NCI-H1694 (cell line): ENCODE measurements around the gene PCID2.
"Not testable (repeated sequence)": the region's sequence is repeated elsewhere in the genome, so short reads cannot be mapped to it uniquely, and the experiment has no call there.

ENCODE experiments used
- DNase-seq: peaks from one replicate; lab custom pipeline; 2025; lab: John Stamatoyannopoulos, UW

PCID2 gene

DNA sequence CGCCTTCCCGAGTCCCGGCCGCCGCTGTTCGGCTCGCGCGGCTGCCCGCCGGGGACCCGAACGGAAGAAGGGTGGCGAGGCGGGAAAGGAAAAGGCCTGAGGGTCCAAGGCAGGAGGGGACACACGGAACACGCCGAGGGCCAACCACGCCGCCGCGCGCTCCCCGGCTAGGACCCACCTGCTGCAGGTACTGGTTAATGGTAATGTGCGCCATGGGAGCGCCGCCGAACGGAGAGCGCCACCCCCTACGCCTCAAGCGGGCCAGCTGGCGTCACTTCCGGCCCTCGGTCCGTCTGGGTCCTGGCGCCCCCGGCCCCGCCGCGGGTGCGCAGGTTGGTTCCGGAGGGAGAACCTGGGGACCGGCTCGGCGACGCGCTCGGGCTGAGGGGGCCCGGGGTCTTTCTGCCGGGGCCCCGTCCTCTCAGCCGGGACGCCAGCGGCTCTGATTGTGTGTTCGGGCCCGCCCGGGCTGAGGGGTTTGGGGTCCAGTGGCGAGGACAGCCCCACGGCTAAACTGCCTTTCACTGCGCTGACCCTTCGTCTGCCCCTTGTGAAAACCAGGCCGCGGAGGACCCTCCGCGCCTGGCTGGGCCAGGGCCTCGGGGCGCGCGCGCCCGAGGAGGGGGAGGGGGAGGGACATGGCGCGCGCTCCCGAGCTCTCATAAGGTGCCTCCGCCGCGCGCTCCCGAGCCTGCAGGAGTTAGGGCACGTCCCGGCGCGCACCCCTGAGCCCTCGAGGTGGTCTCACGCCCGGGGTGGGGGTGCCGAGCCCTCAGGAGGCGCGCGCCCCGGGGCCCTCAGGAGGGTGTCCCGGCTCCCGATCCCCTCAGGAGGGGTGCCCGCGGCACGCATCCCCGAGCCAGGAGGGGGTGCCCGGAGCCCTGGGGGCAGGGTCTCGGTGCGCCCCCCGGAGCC is at the start of gene PCID2:
Gene PCID2, minus strand, starts transcription at position 249 of the 915 bp plus-strand sequence. Its CDS starts 35 bp downstream, at position 214.
- peak; percentile 76 for DNase-seq

DNA sequence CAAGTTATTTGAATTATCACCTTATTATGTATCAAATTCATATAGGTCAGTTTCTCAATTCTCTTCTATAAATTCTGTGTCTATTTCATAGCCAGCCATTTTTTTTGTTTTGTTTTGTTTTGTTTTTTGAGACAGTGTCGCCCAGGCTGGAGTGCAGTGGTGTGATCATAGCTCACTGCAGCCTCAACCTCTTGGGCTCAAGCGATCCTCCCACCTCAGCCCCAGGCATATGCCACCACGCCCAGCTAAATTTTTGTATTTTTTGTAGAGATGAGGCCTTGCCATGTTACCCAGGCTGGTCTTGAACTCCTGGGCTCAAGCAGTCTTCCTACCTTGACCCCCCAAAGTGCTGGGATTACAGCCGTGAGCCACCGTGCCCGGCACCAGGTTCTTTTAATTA is 49.4 kb upstream of the PCID2 start:
- not testable (repeated sequence) for DNase-seq

DNA sequence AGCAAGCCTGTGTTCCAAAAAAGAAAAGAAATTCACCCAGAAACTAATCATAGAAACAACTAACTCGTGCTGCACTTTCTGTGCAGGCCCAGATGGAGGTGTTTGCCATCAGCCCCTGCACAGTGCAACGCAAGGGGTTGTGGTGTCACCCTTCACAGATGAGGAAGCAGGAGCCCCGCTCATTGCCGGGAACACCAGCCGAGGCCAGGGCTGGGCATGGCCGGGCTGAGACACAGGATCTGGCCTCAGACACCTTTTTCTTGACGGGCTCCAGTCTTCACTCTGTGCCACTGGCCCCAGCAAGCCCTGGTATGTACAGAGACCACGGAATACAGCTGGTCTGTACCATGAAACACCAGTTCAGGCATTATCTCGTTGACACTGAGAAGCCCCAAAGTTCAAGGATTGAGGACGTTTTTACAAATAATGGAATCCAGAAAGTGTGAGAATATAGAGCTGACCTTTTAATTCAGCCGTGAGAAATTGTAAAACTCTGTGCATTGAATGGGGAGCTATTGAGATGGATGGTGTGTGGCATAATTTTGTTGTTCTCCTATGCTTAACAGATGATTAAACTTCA is 44.1 kb upstream of the PCID2 start:
- DNase-seq, result no peak

DNA sequence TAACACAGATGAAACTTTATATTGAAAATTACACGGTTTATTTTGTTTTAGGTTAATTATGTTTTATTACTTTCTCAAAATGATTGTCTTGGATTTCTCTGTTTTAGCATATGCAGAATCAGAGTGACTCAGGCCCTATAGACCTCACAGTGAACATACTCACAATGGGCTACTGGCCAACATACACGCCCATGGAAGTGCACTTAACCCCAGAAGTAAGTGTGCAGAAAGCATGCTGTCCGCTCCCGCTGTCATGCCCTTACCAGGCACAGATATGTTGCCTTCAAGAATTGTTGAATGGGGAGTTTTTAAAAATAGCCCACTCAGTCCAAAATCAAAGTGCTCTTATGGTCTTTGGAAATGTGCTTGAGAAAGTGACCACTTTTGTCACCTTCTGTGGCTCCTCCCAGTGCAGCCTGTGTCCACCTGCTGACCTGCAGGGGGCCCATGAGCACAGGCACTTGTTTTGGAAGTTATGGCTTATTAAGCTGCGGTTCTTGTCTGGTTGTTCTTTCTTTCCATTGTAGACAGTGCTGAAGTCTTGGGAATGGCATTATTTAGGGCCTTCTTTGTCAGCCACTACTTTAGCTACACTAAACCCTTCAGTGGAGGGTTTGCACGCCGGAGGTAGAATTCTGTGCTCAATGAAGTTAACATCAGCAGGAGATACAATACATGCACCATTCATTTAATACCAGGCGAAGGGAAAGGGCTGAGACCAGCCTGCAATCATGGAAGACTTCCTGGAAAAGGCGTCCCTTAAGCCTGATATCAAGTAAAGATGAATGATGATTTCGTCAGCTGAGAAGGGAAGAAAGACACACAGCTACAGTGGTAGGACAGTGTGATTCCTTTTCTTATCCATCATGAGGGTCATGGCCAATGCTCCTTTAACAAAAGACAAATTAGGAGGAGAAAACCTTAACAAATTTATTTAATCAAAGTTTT is 37.7 kb upstream of the PCID2 start:
- DNase-seq, result no peak

DNA sequence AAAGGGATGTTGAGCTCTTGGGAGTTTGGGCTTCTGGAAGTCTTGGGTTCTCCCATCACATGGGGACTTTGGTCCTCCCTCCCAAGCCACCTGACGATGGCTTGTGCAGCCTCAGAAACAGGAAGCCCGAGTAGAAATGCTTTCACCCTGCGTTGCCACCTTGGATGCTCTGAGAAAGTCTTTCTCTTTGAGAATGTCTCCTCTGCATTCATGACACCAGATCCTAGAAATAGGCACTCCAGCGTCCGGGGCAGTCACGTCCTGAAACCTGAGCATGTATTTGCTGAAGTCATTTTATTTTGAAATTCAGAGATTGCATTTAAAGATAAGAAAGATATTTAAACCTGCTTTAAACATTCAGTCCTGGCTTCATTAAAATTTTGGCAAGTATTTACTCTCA is 35.4 kb upstream of the PCID2 start:
- no peak for DNase-seq

DNA sequence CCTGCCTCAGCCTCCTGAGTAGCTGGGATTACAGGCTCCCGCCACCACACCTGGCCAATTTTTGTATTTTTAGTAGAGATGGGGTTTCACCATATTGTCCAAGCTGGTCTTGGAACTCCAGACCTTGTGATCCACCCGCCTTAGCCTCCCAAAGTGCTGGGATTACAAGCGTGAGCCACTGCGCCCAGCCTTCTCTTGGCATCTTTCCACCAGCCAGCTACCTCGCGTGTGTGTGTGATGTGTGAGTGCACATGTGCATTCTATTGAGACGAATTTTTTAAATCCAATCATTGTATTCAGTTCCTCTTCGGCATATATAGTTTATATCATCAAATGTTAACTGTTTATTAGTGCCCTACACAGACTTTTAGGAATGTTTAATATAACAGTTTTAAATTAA is 33.2 kb upstream of the PCID2 start:
- not testable (repeated sequence) for DNase-seq

DNA sequence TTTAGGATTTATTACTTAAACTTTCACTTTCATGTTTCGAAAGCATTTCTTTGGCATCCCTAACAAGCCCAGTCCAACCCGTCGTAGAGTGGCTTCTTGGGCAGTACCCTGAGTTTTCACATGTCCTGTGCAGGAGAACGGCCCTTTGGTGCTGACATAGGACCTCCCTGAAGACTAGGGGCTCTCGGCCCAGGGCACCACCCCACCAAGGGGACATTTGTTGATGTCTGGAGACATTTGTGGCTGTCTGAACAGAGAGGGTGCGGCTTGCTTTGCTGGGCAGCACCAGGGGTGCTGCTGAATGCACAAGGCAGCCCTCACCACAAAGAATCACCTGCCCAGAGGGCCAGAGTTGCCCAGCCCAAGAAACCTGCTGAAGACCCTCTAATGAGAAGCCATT is 31.5 kb upstream of the PCID2 start:
- no peak for DNase-seq

DNA sequence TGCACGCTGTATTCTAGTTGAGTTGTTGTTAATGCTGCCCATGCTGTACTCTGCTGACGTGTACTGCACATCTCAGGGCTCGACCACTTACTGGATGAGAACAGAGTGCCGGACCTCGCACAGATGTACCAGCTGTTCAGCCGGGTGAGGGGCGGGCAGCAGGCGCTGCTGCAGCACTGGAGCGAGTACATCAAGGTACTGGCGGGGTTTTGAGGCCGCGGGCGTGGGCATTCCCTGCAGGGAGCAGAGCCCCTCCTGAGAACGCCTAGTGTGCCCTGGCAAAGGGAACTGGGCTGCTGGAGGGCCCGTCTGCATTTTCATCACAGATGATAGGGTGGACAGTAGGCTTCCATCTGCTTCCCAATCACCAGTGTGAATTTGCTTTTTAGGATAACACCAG is 30.9 kb upstream of the PCID2 start:
- DNase-seq, result no peak

DNA sequence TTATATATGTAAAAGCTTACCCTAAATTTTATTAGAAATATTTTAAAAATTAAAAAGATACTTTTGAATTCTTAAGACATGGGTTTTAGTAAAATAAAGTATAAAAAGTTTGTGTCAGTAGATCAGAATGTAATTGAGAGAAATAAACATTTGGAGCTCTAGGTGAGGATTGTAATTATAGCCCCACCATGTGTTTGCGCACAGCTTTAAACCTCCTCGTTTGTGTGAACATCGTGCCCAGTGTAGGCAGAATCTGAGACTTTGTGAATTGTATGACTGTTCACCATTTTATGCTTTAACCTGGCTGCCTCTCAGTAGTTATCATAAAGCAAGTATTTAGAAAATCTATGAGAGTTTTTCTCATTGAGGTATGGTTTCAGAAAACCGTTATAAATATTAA is 30.1 kb upstream of the PCID2 start:
- DNase-seq, result no peak

DNA sequence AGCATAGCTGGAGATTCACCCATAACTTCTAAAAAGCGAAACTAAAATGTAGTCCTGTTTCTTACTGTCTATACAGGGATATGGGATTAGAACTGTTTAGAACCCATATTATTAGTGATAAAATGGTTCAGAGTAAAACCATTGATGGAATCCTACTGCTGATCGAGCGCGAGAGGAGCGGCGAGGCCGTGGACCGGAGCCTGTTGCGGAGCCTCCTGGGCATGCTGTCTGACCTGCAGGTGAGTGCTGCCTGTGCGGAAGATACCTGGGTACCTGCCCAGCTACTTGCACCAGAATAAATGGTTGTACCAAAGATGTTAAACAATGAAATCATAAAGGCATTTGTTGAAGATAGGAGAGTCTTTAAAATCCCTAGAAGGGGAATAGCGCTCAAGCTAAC is 24.6 kb upstream of the PCID2 start:
- no peak for DNase-seq

DNA sequence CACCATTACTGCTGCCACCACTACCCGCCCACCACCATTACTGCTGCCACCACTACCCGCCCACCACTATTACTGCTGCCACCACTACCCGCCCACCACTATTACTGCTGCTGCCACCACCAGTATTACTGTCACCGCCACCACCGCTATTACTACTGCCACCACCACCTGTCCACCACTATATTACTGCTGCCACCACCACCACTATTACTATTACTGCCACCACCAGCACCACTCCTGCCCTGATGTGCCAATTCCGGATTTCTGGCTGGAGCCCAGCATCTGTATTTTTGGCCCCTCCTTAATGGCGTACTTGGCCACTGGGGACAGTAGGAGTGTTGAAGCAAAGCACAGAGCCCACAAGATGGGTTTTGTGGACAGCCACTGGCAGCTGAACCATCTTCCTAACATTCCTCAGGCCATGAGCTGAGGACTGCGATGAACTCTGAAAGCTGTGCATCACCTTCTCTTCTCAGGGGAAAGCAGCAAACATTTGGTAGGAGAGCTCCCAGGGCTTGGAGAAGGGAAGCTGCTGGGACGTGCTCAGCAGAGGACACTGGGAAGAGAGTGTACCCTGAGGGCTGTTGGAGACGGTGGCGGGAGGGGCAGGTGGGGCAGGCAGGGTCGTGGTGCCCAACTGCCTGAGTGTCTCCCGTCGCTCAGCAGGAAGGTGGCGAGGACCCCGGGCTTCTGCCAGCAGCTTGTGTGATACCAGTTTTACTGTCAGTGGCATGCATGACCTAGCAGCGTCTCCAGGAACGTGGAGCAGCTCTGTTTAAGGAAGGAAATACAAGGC is 23.9 kb upstream of the PCID2 start:
- DNase-seq, result no peak

DNA sequence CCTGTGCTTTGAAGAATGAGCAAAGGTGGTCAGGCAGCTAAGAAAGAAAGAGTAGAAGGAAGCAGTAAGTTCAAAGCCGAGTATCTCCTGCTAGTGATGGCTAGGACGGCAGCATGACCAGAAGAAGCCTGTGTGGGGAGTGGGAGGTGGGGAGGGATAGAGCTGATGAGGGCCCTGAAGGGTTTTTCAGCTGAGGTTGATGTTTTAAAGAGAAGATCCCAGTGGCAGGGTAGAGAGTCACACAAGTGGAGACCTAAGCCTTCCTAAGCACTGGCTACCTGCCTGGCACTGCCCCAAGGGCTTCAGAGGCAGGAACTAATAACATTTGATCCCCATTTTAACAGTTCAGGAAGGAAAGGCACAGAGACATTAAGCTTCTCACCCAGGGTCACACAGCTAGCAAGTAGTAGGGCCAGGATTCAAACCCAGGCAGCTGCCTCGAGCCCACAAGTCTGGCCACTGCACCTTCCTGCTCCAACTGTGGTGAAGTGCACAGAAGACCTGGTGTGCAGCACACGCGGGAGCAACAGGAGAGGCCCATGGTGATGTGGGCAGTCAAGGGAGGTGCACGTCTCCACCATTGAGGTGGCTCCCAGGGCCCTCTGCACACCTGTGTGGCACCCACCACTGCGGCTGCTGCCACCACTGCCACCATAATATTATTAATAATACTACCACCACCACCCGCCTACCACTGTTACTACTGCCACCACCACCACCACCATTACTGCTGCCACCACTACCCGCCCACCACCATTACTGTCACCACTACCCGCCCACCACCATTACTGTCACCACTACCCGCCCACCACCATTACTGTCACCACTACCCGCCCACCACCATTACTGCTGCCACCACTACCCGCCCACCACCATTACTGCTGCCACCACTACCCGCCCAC is 23.1 kb upstream of the PCID2 start:
- no peak for DNase-seq

DNA sequence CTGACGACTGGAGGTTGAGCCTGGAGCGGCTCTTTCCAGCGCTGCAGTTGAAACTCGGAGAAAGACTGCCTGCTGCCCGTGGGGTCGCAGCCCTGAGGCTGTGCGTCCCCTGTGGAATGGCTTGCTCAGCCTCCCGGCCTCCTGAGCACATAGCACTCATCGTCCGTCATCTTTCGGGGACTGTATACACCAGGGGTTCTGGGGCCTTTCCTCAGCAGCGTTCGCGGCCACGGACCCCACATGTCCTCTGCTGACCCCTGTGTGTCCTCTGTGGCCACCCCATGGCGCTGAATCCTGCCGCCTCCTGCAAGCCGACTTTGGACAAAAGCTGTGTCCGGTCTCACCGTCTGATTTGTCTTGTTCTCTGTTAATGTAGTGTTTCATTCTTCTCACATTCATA is 21.3 kb upstream of the PCID2 start:
- DNase-seq, result no peak

DNA sequence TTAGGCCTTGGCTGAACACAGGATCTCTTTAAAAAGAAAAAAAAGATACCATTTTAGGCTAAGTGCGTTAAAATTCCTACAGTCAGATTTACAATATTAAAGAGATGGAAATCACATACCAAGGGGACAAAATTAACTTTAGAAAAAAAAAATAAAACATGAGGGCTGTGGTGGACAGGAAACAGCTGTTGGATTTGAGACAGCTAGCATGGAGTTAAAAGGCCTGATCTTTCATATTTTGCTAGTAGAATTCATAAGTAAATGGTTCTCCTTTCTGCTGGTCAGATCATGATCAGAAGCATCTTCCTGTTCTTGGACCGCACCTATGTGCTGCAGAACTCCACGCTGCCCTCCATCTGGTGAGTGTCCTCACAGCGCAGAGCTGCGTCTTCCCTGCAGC is 20.7 kb upstream of the PCID2 start:
- DNase-seq, result no peak

DNA sequence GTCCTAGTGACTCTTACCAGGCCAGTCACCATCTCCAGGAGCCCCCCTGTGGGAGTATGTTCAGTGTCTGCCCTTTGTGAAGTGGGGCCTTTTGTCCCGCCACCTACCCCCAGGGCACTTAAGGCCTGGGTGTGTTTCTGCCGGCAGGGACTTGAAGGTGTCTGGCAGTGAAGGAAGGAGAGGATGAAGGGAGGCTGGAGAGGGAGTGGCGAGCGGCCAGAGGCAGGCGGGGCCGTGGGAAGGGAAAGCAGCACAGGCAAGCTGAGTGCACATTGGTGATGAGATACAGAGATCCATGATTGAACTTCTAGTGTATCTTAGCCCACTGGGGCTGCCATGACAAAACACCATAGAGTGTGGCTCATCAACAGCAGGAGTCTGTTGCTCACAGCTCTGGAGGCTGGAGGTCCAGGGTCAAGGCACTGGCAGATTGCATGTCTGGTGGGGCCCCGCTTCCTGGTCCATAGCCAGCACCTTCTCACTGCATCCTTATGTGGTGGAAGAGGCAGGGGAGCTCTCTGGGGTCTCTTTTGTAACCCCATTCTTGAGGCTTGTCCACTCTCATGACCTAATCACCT is 18.5 kb upstream of the PCID2 start:
- DNase-seq, result no peak

DNA sequence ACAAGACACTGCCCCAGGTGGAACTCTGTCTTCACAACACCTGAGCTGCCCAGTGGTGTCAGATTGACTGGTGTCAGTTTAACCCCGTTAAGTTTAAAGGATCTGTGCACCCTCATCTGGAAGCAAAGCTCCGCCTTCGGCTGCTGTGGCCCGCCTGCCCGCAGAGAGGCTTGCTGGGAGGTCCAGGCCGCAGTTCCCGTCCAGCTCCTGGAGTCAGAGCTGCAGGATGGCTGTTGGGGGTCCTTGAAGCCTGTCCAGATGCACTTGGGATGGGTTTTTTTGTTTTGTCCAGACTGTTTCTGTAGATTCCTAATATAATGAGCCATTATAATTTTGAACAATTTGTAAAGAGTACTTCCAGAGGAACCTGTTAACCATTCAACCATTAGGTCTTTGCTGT is 17.0 kb upstream of the PCID2 start:
- no peak for DNase-seq

DNA sequence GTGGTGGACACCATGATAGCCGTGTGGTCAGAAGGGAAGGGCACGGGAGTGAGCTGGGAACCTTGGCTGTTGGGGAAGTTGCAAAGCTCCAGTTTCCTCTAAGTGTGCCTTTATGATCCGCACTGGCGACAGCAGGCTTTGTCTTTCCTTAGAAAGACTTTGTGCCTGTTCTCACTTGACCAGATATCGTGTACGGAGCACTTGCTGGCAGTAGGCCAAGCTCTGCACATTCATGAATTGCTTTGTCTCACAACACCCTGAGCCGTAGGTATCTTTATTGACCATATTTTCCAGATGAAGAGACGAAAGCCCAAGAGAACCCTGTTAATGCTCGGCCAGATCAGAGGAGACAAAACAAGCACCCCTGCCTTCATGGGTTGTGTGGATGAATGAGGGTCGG is 16.0 kb upstream of the PCID2 start:
- DNase-seq, result no peak

DNA sequence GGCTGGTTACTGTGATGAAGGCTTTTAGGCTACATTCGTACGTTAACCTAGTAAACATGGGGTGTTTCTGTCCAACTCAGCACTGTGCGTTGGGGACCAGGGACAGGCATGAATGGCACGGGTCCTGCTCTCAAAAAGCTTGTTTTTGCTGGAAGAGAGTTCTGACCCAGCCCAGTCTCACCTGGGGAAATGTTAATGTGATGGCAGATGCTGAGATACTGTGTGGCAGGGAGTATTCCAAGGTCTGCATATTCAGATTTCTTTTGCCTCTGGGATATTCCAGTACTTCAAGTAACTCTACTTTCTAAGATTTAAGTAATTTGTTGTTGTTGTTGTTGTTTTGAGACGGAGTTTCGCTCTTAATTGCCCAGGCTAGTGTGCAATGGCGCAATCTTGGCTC is 14.6 kb upstream of the PCID2 start:
- DNase-seq, result no peak

DNA sequence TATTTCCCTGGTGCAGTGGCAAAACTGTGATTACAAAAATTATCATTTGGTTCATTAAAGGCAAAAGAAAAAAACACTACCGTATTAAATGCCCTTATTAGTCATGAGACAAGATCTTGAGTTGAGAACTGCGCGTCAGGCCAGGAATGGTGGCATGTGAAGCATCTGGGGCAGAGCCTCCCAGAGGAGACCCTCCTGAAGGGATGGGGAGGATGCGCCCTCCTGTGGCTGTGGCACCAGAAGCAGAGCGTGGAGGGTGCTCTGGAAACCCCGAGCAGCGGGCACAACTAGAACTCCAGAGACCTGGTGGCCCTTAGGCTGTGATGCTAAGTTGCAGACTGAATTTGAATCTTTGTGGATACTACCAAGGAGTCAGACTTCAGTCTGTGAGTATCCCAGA is 12.4 kb upstream of the PCID2 start:
- peak; percentile 18 for DNase-seq

DNA sequence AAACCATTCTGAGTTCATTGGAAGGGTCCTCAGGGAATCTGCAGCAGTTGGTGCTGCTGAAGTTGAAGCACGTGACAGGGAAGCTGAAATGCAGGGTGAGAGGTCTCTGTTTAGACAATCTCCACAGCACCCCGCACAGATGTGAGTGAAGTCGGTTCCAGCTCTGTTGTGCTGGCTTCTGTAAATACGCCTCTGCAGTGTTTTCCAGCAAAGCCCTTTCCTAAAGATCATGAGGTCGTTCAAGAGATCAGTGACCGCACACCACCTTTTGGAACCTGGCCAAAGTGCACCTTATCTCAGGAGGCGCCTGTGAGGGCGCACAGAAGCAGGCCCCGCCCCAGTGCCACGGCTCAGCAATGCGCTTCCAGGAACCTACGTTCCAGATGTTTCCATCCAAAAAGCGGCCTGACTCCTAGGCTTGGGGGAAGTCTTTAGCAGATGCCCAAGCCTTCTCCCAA is 11.7 kb upstream of the PCID2 start:
- no peak for DNase-seq
